AG09319 (cell line): Measurements from ENCODE around the gene EEPD1.

Source experiments
- DNase-seq: peaks from one replicate; pipeline ENCODE4 v3.0.0-alpha.2; 2010; ENCODE audit warnings: low read depth; ENCODE audit errors: extremely low read depth
- CTCF ChIP-seq: IDR thresholded peaks from 2 replicates; pipeline ENCODE4 v1.5.1; 2011; ENCODE audit warnings: low read depth, mild to moderate bottlenecking, inconsistent platforms, low read length, moderate library complexity

The EEPD1 gene

DNA sequence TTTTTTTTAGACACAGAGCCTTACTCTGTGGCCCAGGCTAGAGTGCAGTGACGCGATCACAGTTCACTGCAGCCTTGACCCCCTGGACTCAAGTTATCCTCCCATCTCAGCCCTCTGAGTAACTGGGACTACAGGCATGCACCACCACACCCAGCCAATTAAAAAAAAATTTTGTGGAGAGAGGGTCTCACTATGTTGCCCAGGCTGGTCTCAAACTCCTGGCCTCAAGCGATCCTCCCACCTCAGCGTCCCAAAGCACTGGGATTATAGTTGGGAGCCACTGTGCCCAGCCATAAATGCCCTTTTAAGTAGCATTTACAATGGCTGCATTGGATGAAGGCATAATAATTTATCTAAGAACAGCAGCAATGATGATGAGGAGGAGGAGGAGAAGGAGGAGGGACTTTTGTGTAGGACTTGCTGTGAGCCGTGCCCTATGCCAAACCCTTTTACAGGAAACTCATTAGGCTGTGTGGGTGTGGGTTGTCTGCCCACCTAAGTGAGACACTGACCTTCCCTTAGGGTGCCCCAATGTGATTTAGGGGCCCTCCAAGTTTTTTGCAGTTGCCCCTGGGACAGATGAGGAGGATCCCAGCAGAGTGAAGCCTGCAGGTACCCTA lies 51.1 kb downstream of the EEPD1 start:
- no peak for DNase-seq
- no peak for TF ChIP-seq CTCF

GRCh38 chr7:36204929-36205635 lies 52.0 kb downstream of the EEPD1 start:
- no peak for DNase-seq
- TF ChIP-seq CTCF: no peak

- TF ChIP-seq CTCF: no peak
- DNase-seq: no peak
These were observed 52.7 kb downstream of the EEPD1 start for GRCh38 chr7:36205803-36206202.

- no peak for DNase-seq
- no peak for TF ChIP-seq CTCF
These were observed 54.6 kb downstream of the EEPD1 start for GRCh38 chr7:36207451-36208291.

DNA sequence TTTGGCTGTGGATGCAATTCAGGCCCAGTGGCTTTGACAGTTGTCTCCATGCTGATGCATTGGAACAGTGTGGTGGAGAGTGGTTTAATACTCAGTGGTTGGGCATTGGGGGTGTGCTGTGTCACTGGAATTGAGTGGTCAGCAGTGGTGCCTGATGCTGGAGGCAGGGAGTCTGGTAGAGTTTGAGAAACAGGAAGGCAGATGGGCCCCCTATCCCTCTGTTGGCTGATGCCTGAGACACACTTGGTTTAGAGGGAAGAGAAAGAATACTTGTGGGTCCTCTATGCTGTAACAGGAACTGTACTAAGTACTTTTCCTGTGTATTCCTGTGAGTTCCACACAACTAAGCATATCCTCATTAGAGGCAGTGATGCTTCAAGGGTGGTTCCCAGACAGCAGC lies 55.4 kb downstream of the EEPD1 start:
- TF ChIP-seq CTCF: no peak
- no peak for DNase-seq

- TF ChIP-seq CTCF: no peak
- DNase-seq: no peak
These were observed 56.2 kb downstream of the EEPD1 start for GRCh38 chr7:36208997-36209813.
